ENCODE results near the gene CD99L2. TPM values are rescaled to one million over a fixed set of nuclear protein-coding genes. Genes with fewer than 3 reads are reported as not detected.
"Not testable (repeated sequence)": the region's sequence is repeated elsewhere in the genome, so short reads cannot be mapped to it uniquely, and the experiment has no call there.

CD99L2 gene
- total RNA-seq, 1 experiment from 2014 or later = 156 TPM

- peak; percentile 44; the same call in 1 of the 2 replicates for ATAC-seq
Observed at GRCh38 chrX:150887906-150888465, 10.5 kb downstream of the CD99L2 start.

DNA sequence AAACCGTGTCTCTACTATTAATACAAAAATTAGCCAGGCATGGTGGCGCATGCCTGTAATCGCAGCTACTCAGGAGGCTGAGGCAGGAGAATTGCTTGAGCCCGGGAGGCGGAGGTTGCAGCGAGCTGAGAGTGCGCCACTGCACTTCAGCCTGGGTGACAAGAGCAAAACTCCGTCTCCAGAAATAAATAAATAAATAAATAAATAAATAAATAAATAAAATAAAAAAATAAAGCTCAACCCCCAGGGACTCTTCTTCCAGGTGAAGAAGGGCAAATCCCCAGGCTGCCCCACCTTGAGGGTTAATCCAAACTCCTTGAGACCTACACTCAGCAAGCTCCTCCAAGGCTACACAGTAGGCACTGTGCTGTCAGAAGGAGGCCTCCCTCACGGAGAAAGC, 11.2 kb downstream of the CD99L2 start:
- H3K9me3 ChIP-seq (ENCODE audit: control insufficient read depth, insufficient read depth, low read depth, low read length); DNase-seq (ENCODE audit: low read depth, low spot score); ATAC-seq; H3K4me3 ChIP-seq (ENCODE audit: low read depth in 2 of 2, low read length in 2 of 2); H3K27me3 ChIP-seq (ENCODE audit: control insufficient read depth, insufficient read depth, low read length); POLR2A ChIA-PET; H3K36me3 ChIP-seq (ENCODE audit: control insufficient read depth, insufficient read depth, low read length); in situ Hi-C loops (cut with HindIII; ENCODE audit: low pct_unique_long_range_greater_than_20kb, low sequenced_read_pairs); BruUV-seq (replicated peaks): not testable (repeated sequence)
- Histone ChIP-seq H3K4me1 (ENCODE audit: control insufficient read depth, insufficient read depth, low read length) (peaks cover 13% of the 10 kb centered on the region), H3K27ac (ENCODE audit: low read length) (peak overlapping the region; percentile 54; the same call in 1 of the 2 replicates)
- CTCF ChIA-PET = interaction anchor here (1.4 kb wide), 1 partner anchor 115 kb away, joined by 5 read pairs; no protein-coding TSS in a partner anchor
- intact Hi-C loops (cut with micrococcal nuclease; ENCODE audit: unreplicated experiment) = loop anchor here (10.0 kb wide), 1 partner anchor 112 kb away; no protein-coding TSS in a partner anchor

More at GRCh38 chrX:150887906-150888465, 10.5 kb downstream of the CD99L2 start:
- ChIA-PET POLR2A (no interaction called here), CTCF (interaction anchor here (1.4 kb wide), 1 partner anchor 116 kb away, joined by 5 read pairs; no protein-coding TSS in a partner anchor)
- peaks cover 13% of the 10 kb centered on the region for H3K4me1 ChIP-seq (ENCODE audit: control insufficient read depth, insufficient read depth, low read length)
- no peaks in the 10 kb centered on the region for H3K36me3 ChIP-seq (ENCODE audit: control insufficient read depth, insufficient read depth, low read length)
- no peak for DNase-seq (ENCODE audit: low read depth, low spot score)
- peak overlapping the region; percentile 54; the same call in 1 of the 2 replicates for H3K27ac ChIP-seq (ENCODE audit: low read length)
- in situ Hi-C loops (cut with HindIII; ENCODE audit: low pct_unique_long_range_greater_than_20kb, low sequenced_read_pairs) (no loop called here), intact Hi-C loops (cut with micrococcal nuclease; ENCODE audit: unreplicated experiment) (loop anchor here (10.0 kb wide), 1 partner anchor 113 kb away; no protein-coding TSS in a partner anchor)
- no peaks in the 10 kb centered on the region for H3K27me3 ChIP-seq (ENCODE audit: control insufficient read depth, insufficient read depth, low read length)
- BruUV-seq (replicated peaks) = no TSS peak
- no peaks in the 10 kb centered on the region for H3K9me3 ChIP-seq (ENCODE audit: control insufficient read depth, insufficient read depth, low read depth, low read length)
- TF ChIP-seq, protein P1, sequence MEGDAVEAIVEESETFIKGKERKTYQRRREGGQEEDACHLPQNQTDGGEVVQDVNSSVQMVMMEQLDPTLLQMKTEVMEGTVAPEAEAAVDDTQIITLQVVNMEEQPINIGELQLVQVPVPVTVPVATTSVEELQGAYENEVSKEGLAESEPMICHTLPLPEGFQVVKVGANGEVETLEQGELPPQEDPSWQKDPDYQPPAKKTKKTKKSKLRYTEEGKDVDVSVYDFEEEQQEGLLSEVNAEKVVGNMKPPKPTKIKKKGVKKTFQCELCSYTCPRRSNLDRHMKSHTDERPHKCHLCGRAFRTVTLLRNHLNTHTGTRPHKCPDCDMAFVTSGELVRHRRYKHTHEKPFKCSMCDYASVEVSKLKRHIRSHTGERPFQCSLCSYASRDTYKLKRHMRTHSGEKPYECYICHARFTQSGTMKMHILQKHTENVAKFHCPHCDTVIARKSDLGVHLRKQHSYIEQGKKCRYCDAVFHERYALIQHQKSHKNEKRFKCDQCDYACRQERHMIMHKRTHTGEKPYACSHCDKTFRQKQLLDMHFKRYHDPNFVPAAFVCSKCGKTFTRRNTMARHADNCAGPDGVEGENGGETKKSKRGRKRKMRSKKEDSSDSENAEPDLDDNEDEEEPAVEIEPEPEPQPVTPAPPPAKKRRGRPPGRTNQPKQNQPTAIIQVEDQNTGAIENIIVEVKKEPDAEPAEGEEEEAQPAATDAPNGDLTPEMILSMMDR (IDR thresholded peaks at IDR 0.05) = no peak
- no peak for TF ChIP-seq REST (IDR thresholded peaks at IDR 0.05; ENCODE audit: insufficient read depth in 1 of 2, low read depth in 2 of 2, low read length in 1 of 2)
- TF ChIP-seq TCF7L2 (IDR thresholded peaks at IDR 0.05; ENCODE audit: low read depth, low read length) = no peak
- no peak for TF ChIP-seq POLR2AphosphoS5 (IDR thresholded peaks at IDR 0.05; ENCODE audit: low read depth, low read length)
- no peak for TF ChIP-seq SIN3A (IDR thresholded peaks at IDR 0.05; ENCODE audit: borderline replicate concordance, insufficient read depth, low read depth, low read length)
- H3K4me3 ChIP-seq (ENCODE audit: low read depth in 2 of 2, low read length in 2 of 2) = no peak overlapping the region

- intact Hi-C loops (cut with micrococcal nuclease; ENCODE audit: unreplicated experiment) (loop anchor here (10.0 kb wide), 1 partner anchor 112 kb away; no protein-coding TSS in a partner anchor), in situ Hi-C loops (cut with HindIII; ENCODE audit: low pct_unique_long_range_greater_than_20kb, low sequenced_read_pairs) (no loop called here)
- Histone ChIP-seq H3K27ac (ENCODE audit: low read length) (no peak overlapping the region), H3K36me3 (ENCODE audit: control insufficient read depth, insufficient read depth, low read length) (no peaks in the 10 kb centered on the region), H3K9me3 (ENCODE audit: control insufficient read depth, insufficient read depth, low read depth, low read length) (no peaks in the 10 kb centered on the region), H3K4me1 (ENCODE audit: control insufficient read depth, insufficient read depth, low read length) (peaks cover 13% of the 10 kb centered on the region), H3K27me3 (ENCODE audit: control insufficient read depth, insufficient read depth, low read length) (no peaks in the 10 kb centered on the region), H3K4me3 (ENCODE audit: low read depth in 2 of 2, low read length in 2 of 2) (no peak overlapping the region)
- no TSS peak for BruUV-seq (replicated peaks)
- no peak for DNase-seq (ENCODE audit: low read depth, low spot score)
- POLR2A ChIA-PET = no interaction called here
- TF ChIP-seq POLR2AphosphoS5 (IDR thresholded peaks at IDR 0.05; ENCODE audit: low read depth, low read length) (no peak), TCF7L2 (IDR thresholded peaks at IDR 0.05; ENCODE audit: low read depth, low read length) (no peak)
- CTCF ChIA-PET = no interaction called here
- ATAC-seq = no peak
Observed at GRCh38 chrX:150886381-150886780, 12.1 kb downstream of the CD99L2 start.
